SK-N-SH (cell line): Measurements from ENCODE around the gene FYB2.

Source experiments
- EP300 ChIP-seq, 2 experiments: IDR thresholded peaks; 2 replicates each; pipeline versions ENCODE4 v1.4.0 to v1.6.1; 2012; ENCODE audit warnings: borderline replicate concordance in 1 of 2, low read depth in 1 of 2, low read length in 1 of 2
- EZH2phosphoT487 ChIP-seq: fragments of 200-600 bp; sonication (generic); IDR thresholded peaks from 2 replicates; pipeline ENCODE4 v1.6.1; 2017; ENCODE audit warnings: low read depth, mixed run types, mild to moderate bottlenecking, antibody characterized with exemption, moderate library complexity, borderline replicate concordance
- FOXM1 ChIP-seq: IDR thresholded peaks from 2 replicates; pipeline ENCODE4 v1.4.0; 2012; ENCODE audit warnings: low read depth, mild to moderate bottlenecking
- SIN3A ChIP-seq: IDR thresholded peaks from 2 replicates; pipeline ENCODE4 v1.6.1; 2012; ENCODE audit warnings: low read depth, mild to moderate bottlenecking, low read length, moderate library complexity, borderline replicate concordance
- TAF1 ChIP-seq: IDR thresholded peaks from 2 replicates; pipeline ENCODE4 v1.6.1; 2012; ENCODE audit warnings: low read depth, mild to moderate bottlenecking, low read length, moderate library complexity, borderline replicate concordance
- TF ChIP-seq, protein P1 (sequence below): fragments of 200-600 bp; sonication (generic); IDR thresholded peaks from 2 replicates; pipeline ENCODE4 v1.6.1; 2017; ENCODE audit warnings: antibody characterized with exemption, mild to moderate bottlenecking, moderate library complexity
- TF ChIP-seq, protein P2 (sequence below): fragments of 150-350 bp; IDR thresholded peaks from 2 replicates; pipeline ENCODE4 v1.6.1; 2017; ENCODE audit warnings: antibody characterized with exemption, low read length, low read depth, borderline replicate concordance
- TF ChIP-seq, protein P3 (sequence below): IDR thresholded peaks from 2 replicates; pipeline ENCODE4 v1.4.0; 2012; ENCODE audit warnings: low read depth, borderline replicate concordance
- TF ChIP-seq, protein P4 (sequence below): IDR thresholded peaks from 2 replicates; pipeline ENCODE4 v1.6.1; 2012; ENCODE audit warnings: mild to moderate bottlenecking, low read depth, low read length, moderate library complexity
- TF ChIP-seq, protein P5 (sequence below): fragments of 150-350 bp; IDR thresholded peaks from 2 replicates; pipeline ENCODE4 v1.6.1; 2016; ENCODE audit warnings: mild to moderate bottlenecking, low read depth, low read length

DNA sequence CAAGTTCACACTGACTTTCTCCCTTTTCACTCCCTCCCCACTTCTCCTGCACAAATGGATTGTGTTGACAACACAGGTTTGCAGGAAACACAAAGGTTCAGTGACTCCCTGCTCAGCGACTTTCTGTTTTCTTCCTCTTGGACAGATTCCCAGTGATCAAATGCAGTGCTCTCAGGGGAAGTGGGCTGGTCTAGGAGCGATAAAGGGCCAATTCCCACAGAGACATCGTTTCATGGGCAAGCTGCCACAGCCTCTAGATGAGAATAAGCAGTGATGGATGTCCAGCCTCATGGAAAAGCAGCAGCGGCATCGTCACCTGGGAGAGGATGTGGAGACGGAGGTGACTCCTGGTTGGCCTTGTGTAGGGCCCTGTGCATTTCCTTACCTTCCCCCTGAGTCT is 30.6 kb downstream of the FYB2 start:
- TF ChIP-seq, protein P1, sequence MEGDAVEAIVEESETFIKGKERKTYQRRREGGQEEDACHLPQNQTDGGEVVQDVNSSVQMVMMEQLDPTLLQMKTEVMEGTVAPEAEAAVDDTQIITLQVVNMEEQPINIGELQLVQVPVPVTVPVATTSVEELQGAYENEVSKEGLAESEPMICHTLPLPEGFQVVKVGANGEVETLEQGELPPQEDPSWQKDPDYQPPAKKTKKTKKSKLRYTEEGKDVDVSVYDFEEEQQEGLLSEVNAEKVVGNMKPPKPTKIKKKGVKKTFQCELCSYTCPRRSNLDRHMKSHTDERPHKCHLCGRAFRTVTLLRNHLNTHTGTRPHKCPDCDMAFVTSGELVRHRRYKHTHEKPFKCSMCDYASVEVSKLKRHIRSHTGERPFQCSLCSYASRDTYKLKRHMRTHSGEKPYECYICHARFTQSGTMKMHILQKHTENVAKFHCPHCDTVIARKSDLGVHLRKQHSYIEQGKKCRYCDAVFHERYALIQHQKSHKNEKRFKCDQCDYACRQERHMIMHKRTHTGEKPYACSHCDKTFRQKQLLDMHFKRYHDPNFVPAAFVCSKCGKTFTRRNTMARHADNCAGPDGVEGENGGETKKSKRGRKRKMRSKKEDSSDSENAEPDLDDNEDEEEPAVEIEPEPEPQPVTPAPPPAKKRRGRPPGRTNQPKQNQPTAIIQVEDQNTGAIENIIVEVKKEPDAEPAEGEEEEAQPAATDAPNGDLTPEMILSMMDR = no peak
- TF ChIP-seq EZH2phosphoT487 (no peak), EP300 (IDR thresholded peaks at IDR 0.05; ENCODE audit: borderline replicate concordance in 1 of 2, low read depth in 1 of 2, low read length in 1 of 2) (no peak), FOXM1 (no peak), TAF1 (no peak), SIN3A (no peak)
- TF ChIP-seq, protein P2, sequence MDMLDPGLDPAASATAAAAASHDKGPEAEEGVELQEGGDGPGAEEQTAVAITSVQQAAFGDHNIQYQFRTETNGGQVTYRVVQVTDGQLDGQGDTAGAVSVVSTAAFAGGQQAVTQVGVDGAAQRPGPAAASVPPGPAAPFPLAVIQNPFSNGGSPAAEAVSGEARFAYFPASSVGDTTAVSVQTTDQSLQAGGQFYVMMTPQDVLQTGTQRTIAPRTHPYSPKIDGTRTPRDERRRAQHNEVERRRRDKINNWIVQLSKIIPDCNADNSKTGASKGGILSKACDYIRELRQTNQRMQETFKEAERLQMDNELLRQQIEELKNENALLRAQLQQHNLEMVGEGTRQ = no peak
- TF ChIP-seq, protein P3, sequence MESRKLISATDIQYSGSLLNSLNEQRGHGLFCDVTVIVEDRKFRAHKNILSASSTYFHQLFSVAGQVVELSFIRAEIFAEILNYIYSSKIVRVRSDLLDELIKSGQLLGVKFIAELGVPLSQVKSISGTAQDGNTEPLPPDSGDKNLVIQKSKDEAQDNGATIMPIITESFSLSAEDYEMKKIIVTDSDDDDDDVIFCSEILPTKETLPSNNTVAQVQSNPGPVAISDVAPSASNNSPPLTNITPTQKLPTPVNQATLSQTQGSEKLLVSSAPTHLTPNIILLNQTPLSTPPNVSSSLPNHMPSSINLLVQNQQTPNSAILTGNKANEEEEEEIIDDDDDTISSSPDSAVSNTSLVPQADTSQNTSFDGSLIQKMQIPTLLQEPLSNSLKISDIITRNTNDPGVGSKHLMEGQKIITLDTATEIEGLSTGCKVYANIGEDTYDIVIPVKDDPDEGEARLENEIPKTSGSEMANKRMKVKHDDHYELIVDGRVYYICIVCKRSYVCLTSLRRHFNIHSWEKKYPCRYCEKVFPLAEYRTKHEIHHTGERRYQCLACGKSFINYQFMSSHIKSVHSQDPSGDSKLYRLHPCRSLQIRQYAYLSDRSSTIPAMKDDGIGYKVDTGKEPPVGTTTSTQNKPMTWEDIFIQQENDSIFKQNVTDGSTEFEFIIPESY = no peak
- TF ChIP-seq, protein P4, sequence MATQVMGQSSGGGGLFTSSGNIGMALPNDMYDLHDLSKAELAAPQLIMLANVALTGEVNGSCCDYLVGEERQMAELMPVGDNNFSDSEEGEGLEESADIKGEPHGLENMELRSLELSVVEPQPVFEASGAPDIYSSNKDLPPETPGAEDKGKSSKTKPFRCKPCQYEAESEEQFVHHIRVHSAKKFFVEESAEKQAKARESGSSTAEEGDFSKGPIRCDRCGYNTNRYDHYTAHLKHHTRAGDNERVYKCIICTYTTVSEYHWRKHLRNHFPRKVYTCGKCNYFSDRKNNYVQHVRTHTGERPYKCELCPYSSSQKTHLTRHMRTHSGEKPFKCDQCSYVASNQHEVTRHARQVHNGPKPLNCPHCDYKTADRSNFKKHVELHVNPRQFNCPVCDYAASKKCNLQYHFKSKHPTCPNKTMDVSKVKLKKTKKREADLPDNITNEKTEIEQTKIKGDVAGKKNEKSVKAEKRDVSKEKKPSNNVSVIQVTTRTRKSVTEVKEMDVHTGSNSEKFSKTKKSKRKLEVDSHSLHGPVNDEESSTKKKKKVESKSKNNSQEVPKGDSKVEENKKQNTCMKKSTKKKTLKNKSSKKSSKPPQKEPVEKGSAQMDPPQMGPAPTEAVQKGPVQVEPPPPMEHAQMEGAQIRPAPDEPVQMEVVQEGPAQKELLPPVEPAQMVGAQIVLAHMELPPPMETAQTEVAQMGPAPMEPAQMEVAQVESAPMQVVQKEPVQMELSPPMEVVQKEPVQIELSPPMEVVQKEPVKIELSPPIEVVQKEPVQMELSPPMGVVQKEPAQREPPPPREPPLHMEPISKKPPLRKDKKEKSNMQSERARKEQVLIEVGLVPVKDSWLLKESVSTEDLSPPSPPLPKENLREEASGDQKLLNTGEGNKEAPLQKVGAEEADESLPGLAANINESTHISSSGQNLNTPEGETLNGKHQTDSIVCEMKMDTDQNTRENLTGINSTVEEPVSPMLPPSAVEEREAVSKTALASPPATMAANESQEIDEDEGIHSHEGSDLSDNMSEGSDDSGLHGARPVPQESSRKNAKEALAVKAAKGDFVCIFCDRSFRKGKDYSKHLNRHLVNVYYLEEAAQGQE = no peak
- TF ChIP-seq, protein P5, sequence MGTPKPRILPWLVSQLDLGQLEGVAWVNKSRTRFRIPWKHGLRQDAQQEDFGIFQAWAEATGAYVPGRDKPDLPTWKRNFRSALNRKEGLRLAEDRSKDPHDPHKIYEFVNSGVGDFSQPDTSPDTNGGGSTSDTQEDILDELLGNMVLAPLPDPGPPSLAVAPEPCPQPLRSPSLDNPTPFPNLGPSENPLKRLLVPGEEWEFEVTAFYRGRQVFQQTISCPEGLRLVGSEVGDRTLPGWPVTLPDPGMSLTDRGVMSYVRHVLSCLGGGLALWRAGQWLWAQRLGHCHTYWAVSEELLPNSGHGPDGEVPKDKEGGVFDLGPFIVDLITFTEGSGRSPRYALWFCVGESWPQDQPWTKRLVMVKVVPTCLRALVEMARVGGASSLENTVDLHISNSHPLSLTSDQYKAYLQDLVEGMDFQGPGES = no peak
